Calu3 (cell line): ENCODE results near the gene MYBPHL. TPM values are rescaled to one million over a fixed set of nuclear protein-coding genes. Genes with fewer than 3 reads are reported as not detected.
A peak's percentile ranks its signal among the peaks of the same experiment; 100 is the strongest.

Experiments used
- BruUV-seq: library from RNA; stranded (reverse); fragments of 400-500 nt; replicated peaks from 2 replicates; lab custom pipeline; 2021; lab: Mats Ljungman, UMichigan
- CTCF ChIA-PET: fragments of 300-600 bp; sonication (Branson Sonifier 250); formaldehyde crosslinking; loops from one replicate; lab custom pipeline; 2022; ENCODE audit warnings: antibody characterized with exemption; lab: Charles Lee
- DNase-seq: peaks from one replicate; pipeline ENCODE4 v3.0.0; 2022
- H3K27ac Mint-ChIP-seq: one replicate; pipeline ENCODE4 v1.8.0; 2022; ENCODE audit warnings: mixed read lengths; ENCODE audit not compliant: unreplicated experiment
- H3K27me3 Mint-ChIP-seq: one replicate; pipeline ENCODE4 v1.8.0; 2022; ENCODE audit warnings: mixed read lengths; ENCODE audit not compliant: unreplicated experiment
- H3K36me3 Mint-ChIP-seq: one replicate; pipeline ENCODE4 v1.8.0; 2022; ENCODE audit warnings: mild to moderate bottlenecking, moderate library complexity, mixed read lengths; ENCODE audit not compliant: insufficient read depth, unreplicated experiment
- H3K4me1 Mint-ChIP-seq: one replicate; pipeline ENCODE4 v1.8.0; 2022; ENCODE audit warnings: mild to moderate bottlenecking, low read depth, mixed read lengths; ENCODE audit not compliant: unreplicated experiment
- H3K4me3 Mint-ChIP-seq: one replicate; pipeline ENCODE4 v1.8.0; 2022; ENCODE audit warnings: mild to moderate bottlenecking, low read depth, moderate library complexity, mixed read lengths; ENCODE audit not compliant: unreplicated experiment
- H3K9me3 Mint-ChIP-seq: one replicate; pipeline ENCODE4 v1.8.0; 2022; ENCODE audit warnings: low read depth, mixed read lengths; ENCODE audit not compliant: unreplicated experiment
- intact Hi-C: fragments of 100-400 bp; cut with micrococcal nuclease; formaldehyde crosslinking; loops from one replicate; pipeline ENCODE4 v1.10.0; 2022; ENCODE audit not compliant: unreplicated experiment
- total RNA-seq: library from RNA; stranded (reverse); gene quantifications from 2 replicates; pipeline ENCODE4 v1.2.3, GENCODE V29; 2022
- TF ChIP-seq, protein P1 (sequence below): fragments of 200-600 bp; IDR thresholded peaks from one replicate; pipeline ENCODE4 v1.8.0; 2022; ENCODE audit warnings: antibody characterized with exemption; ENCODE audit not compliant: unreplicated experiment

MYBPHL gene
- total RNA-seq, 1 experiment from 2014 or later = not detected

- DNase-seq = no peak
- BruUV-seq = no TSS peak
- Mint-ChIP-seq H3K27ac (no peak overlapping the region), H3K4me3 (no peak overlapping the region), H3K9me3 (no peaks in the 10 kb centered on the region), H3K27me3 (no peaks in the 10 kb centered on the region), H3K4me1 (no peaks in the 10 kb centered on the region), H3K36me3 (no peaks in the 10 kb centered on the region)
- intact Hi-C loops = no loop called here
- TF ChIP-seq, protein P1, sequence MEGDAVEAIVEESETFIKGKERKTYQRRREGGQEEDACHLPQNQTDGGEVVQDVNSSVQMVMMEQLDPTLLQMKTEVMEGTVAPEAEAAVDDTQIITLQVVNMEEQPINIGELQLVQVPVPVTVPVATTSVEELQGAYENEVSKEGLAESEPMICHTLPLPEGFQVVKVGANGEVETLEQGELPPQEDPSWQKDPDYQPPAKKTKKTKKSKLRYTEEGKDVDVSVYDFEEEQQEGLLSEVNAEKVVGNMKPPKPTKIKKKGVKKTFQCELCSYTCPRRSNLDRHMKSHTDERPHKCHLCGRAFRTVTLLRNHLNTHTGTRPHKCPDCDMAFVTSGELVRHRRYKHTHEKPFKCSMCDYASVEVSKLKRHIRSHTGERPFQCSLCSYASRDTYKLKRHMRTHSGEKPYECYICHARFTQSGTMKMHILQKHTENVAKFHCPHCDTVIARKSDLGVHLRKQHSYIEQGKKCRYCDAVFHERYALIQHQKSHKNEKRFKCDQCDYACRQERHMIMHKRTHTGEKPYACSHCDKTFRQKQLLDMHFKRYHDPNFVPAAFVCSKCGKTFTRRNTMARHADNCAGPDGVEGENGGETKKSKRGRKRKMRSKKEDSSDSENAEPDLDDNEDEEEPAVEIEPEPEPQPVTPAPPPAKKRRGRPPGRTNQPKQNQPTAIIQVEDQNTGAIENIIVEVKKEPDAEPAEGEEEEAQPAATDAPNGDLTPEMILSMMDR = no peak
- CTCF ChIA-PET = no interaction called here
These were observed 8.5 kb upstream of the MYBPHL start for GRCh38 chr1:109315288-109315687.

DNA sequence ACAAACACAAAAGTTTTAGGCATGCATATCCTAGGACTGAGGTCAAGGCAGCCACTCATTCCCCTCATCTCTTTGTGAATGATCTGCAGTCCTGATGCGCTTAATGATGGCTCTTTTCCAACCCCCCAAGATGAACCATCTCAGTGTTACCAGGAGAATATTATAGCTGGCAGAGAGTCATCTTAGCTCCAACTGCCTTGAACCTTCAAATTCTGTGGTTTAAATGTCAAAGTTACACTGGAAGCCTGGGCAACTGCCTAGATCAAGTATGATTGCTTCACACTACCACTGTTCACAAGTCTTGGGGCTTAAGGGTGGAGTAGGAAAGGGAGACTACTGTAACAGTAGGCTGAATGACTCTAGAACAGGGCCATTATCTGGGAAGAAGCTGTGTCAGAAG, 8.0 kb upstream of the MYBPHL start:
- no peaks in the 10 kb centered on the region for H3K9me3 Mint-ChIP-seq
- intact Hi-C loops = no loop called here
- DNase-seq = no peak
- H3K4me1 Mint-ChIP-seq = no peaks in the 10 kb centered on the region
- TF ChIP-seq, protein P1 = no peak
- no TSS peak for BruUV-seq
- CTCF ChIA-PET = no interaction called here
- H3K27me3 Mint-ChIP-seq = no peaks in the 10 kb centered on the region
- no peaks in the 10 kb centered on the region for H3K36me3 Mint-ChIP-seq
- no peak overlapping the region for H3K4me3 Mint-ChIP-seq
- H3K27ac Mint-ChIP-seq = no peak overlapping the region

DNA sequence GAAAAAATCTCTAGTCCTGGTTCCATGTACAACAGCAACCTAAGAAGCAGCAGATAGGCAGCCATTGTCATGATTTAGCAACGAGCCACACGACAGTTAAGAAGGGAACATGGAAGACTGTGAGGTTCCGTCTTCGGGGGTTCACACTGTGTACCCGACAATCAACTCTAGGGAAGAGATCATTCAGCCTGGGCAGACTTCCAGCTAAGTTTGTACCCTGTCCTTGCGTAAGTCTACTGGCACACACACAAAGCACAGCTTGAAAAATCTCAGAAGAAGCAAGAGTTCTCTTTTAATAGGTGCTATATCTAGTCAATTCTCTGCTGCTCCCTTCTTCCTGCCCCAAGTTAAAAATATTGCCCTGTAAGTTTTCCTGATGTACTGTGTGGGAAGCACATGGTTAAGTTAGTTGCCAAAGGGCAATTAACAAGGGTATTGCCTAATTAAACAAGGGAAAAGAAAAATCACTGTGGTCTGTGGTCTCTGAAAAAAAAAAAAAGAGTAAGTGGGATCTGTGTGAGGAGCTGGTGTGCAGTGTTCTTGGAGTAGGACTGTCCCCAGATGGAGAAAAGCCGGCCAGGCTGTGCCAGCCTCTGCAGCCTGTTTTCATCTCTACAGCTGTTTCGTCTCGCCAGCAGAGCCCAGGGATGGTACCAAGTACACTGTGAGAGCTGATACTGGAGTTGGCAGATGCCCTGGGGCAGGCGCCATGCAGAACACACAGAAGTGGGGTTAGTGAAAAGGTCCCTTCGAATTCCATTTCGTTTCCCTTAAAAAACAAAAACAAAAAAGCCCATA, 6.4 kb upstream of the MYBPHL start:
- no peaks in the 10 kb centered on the region for H3K9me3 Mint-ChIP-seq
- intact Hi-C loops = no loop called here
- DNase-seq = no peak
- CTCF ChIA-PET = interaction anchor here (0.5 kb wide), 1 partner anchor 411 kb away, joined by 4 read pairs; no protein-coding TSS in a partner anchor
- no peaks in the 10 kb centered on the region for H3K4me1 Mint-ChIP-seq
- no peak overlapping the region for H3K4me3 Mint-ChIP-seq
- no peaks in the 10 kb centered on the region for H3K27me3 Mint-ChIP-seq
- BruUV-seq = no TSS peak
- TF ChIP-seq, protein P1 = no peak
- H3K27ac Mint-ChIP-seq = no peak overlapping the region
- no peaks in the 10 kb centered on the region for H3K36me3 Mint-ChIP-seq

- TF ChIP-seq, protein P1 = no peak
- H3K27me3 Mint-ChIP-seq = no peaks in the 10 kb centered on the region
- H3K36me3 Mint-ChIP-seq = no peaks in the 10 kb centered on the region
- no peak for DNase-seq
- H3K27ac Mint-ChIP-seq = no peak overlapping the region
- CTCF ChIA-PET = no interaction called here
- no peak overlapping the region for H3K4me3 Mint-ChIP-seq
- H3K9me3 Mint-ChIP-seq = no peaks in the 10 kb centered on the region
- intact Hi-C loops = no loop called here
- no peaks in the 10 kb centered on the region for H3K4me1 Mint-ChIP-seq
- TSS peak; percentile 35 for BruUV-seq
These were observed 5.4 kb upstream of the MYBPHL start for GRCh38 chr1:109312246-109312645.
